Esophagus squamous epithelium (tissue), 5 donors: ENCODE data around the gene SLC26A3. TPM values are rescaled to one million over a fixed set of nuclear protein-coding genes. Genes with fewer than 3 reads are reported as not detected.

Experiments used
- DNase-seq: peaks from one replicate; lab custom pipeline; 2025; lab: John Stamatoyannopoulos, UW
- H3K27ac ChIP-seq, 4 donors: fragments of 200-600 bp; sonication (generic); one replicate each; pipeline ENCODE4 v1.5.1; 2016 to 2019; ENCODE audit warnings: mild to moderate bottlenecking in 1 of 4
- H3K27me3 ChIP-seq, 4 donors: fragments of 200-600 bp; sonication (generic); 1 replicate in 3 of 4; 2 replicates in 1 of 4; pipeline versions ENCODE4 v1.5.1 to v1.6.0; 2017 to 2021; ENCODE audit warnings: antibody characterized with exemption in 1 of 4
- H3K36me3 ChIP-seq, 3 donors: fragments of 200-600 bp; sonication (generic); one replicate each; pipeline ENCODE4 v1.5.1; 2016 to 2019
- H3K4me1 ChIP-seq, 3 donors: fragments of 200-600 bp; sonication (generic); one replicate each; pipeline ENCODE4 v1.5.1; 2017 to 2019
- H3K4me3 ChIP-seq, 4 donors: fragments of 200-600 bp; sonication (generic); 1 replicate in 3 of 4; 2 replicates in 1 of 4; pipeline ENCODE4 v1.5.1; 2016 to 2019; ENCODE audit warnings: mild to moderate bottlenecking in 2 of 4, moderate library complexity in 1 of 4
- H3K9me3 ChIP-seq, 3 donors: fragments of 200-600 bp; sonication (generic); one replicate each; pipeline ENCODE4 v1.5.1; 2016 to 2019
- POLR2A ChIP-seq, 4 donors: fragments of 450-650 bp; IDR thresholded peaks; one replicate each; pipeline ENCODE4 v1.6.1; 2017; ENCODE audit warnings: antibody characterized with exemption in 4 of 4, mild to moderate bottlenecking in 4 of 4, moderate library complexity in 3 of 4
- WGBS, 2 donors: methylation state at CpG; one replicate each; pipeline ENCODE4 v1.1.5; 2018; 5-methylcytosine and 5-hydroxymethylcytosine counted together
- intact Hi-C: fragments of 100-400 bp; cut with DNase I; formaldehyde crosslinking; loops from one replicate; pipeline ENCODE4 v1.15.0; 2022
- total RNA-seq, 4 donors: library from RNA; depleted of rRNA; stranded (reverse); fragments of >200 nt; gene quantifications; one replicate each; pipeline ENCODE4 v1.1.0, GENCODE V29; 2016
- TF ChIP-seq, protein P1 (sequence below), 6 experiments: fragments of 450-650 bp in 4 of 6; fragments of 200-600 bp in 2 of 6; sonication (generic) in 2 of 6; IDR thresholded peaks; one replicate each; pipeline ENCODE4 v1.5.1; 2016 to 2019; ENCODE audit warnings: antibody characterized with exemption in 6 of 6, mild to moderate bottlenecking in 4 of 6, moderate library complexity in 4 of 6
- donor health status: DM: yes; HTN: yes; CAD: no.

SLC26A3 gene
- total RNA-seq, 4 donors from 2014 or later: not detected

DNA sequence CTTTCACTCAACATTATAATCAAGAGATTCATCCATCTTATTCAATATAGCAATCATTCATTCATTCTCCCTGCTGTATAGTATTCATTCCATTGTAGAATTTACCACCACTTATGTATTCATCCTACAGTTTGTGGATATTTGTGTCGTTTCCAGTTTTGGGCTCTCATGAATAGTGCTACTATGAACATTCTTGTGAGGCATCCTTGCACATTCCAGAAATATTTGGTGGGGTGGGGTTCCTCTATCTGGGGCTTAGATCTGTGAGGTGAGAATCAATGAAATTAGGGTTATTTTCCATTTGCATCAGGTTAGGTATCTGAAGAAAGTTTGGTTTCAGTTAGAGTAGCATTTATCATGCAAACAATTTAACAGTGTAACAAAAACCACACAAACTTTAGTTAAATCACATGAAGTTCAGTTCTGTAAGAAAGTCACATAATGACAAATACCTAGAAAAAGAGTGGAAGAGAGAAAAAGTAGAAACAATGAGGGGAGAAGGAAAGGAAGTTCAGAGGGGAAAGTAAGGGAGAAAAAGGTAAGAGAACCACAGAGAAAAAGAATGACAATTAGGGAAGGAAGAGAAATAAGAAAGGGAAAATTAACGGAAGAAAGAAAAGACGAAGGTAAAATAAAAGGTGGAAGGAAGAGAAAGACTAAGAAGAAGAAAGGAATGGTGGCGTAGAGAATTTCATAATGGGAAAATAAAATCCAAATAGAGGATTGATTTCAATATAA is 84.4 kb downstream of the SLC26A3 start:
- intact Hi-C loops: no loop called here
- no peaks in the 10 kb centered on the region for H3K36me3 ChIP-seq
- TF ChIP-seq POLR2A (IDR thresholded peaks at IDR 0.05): no peak
- TF ChIP-seq, protein P1, sequence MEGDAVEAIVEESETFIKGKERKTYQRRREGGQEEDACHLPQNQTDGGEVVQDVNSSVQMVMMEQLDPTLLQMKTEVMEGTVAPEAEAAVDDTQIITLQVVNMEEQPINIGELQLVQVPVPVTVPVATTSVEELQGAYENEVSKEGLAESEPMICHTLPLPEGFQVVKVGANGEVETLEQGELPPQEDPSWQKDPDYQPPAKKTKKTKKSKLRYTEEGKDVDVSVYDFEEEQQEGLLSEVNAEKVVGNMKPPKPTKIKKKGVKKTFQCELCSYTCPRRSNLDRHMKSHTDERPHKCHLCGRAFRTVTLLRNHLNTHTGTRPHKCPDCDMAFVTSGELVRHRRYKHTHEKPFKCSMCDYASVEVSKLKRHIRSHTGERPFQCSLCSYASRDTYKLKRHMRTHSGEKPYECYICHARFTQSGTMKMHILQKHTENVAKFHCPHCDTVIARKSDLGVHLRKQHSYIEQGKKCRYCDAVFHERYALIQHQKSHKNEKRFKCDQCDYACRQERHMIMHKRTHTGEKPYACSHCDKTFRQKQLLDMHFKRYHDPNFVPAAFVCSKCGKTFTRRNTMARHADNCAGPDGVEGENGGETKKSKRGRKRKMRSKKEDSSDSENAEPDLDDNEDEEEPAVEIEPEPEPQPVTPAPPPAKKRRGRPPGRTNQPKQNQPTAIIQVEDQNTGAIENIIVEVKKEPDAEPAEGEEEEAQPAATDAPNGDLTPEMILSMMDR (IDR thresholded peaks at IDR 0.05): no peak

DNA sequence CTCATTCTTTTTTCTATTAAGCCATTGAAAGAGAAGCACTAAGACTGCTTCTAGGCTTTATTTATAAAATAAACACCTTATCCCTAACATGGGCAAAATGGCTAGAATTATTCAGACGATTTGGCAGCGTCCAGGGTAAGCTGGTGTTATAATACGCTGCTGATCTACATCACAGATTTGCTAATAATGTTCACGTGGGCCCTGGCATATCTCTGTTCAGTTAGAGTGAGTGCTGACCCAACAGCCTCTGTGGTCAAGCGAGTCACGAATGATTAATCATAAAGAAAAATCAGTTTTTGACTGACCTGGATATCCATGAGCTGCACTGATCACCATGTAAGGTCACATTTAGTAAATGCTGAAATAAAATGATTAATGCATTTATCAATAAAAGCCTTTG is 87.5 kb downstream of the SLC26A3 start:
- no peak for DNase-seq
- TF ChIP-seq, protein P1 (IDR thresholded peaks at IDR 0.05): no peak
- TF ChIP-seq POLR2A (IDR thresholded peaks at IDR 0.05): no peak
- Histone ChIP-seq H3K4me1 (no peaks in the 10 kb centered on the region), H3K36me3 (no peaks in the 10 kb centered on the region), H3K27me3 (no peaks in the 10 kb centered on the region), H3K27ac (no peak overlapping the region), H3K9me3 (no peaks in the 10 kb centered on the region), H3K4me3 (no peak overlapping the region)
- intact Hi-C loops: no loop called here
- 77 to 78% methylated on average over 6 of the region's 6 CpGs for WGBS, 2 donors

More for the DNA sequence above, 84.4 kb downstream of the SLC26A3 start:
- Histone ChIP-seq H3K9me3 (no peaks in the 10 kb centered on the region), H3K27me3 (no peaks in the 10 kb centered on the region), H3K4me1 (no peaks in the 10 kb centered on the region), H3K27ac (no peak overlapping the region), H3K4me3 (no peak overlapping the region)
- 77 to 81% methylated on average over 4 of the region's 4 CpGs for WGBS, 2 donors
- DNase-seq: no peak

Other genes starting within 250 kb of the SLC26A3 start
- 10 to 100 TPM; 24.4 to 30.0 (median 27.2) TPM for gene COG5, start 239.3 kb downstream of the SLC26A3 start, total RNA-seq
- gene DUS4L, start 239.3 kb downstream of the SLC26A3 start, total RNA-seq: 1 to 10 TPM; 2.7 to 8.0 (median 7.2) TPM
- 10 to 100 TPM; 68.7 to 96.3 (median 92.2) TPM for gene BCAP29, start 223.0 kb downstream of the SLC26A3 start, total RNA-seq
- 1 to 10 TPM in 1 of 4 donors, under 1 TPM in 3; 0.13 to 1.2 (median 0.19) TPM for gene SLC26A4, start 142.4 kb downstream of the SLC26A3 start, total RNA-seq
- gene CBLL1, start 59.1 kb downstream of the SLC26A3 start, total RNA-seq: 10 to 100 TPM in 3 of 4 donors, 1 to 10 TPM in 1; 9.6 to 28.8 (median 14.5) TPM
- 100 to 1,000 TPM in 1 of 4 donors, 10 to 100 TPM in 3; 48.6 to 132 (median 72.7) TPM for gene DLD, start 88.0 kb upstream of the SLC26A3 start, total RNA-seq
- 100 to 1,000 TPM in 1 of 4 donors, 10 to 100 TPM in 3; 22.5 to 101 (median 32.5) TPM for gene LAMB1, start 199.9 kb upstream of the SLC26A3 start, total RNA-seq